Epithelial cell of proximal tubule (primary cell): ENCODE results near the gene EVA1A. TPM values are rescaled to one million over a fixed set of nuclear protein-coding genes. Genes with fewer than 3 reads are reported as not detected.

Experiments used
- DNase-seq: peaks from one replicate; pipeline ENCODE4 v3.0.0-alpha.2; 2011; ENCODE audit warnings: low read depth
- H3K4me3 ChIP-seq: 2 replicates; pipeline ENCODE4 v1.5.1; 2011; ENCODE audit warnings: low read depth, mild to moderate bottlenecking, low read length
- total RNA-seq: library from RNA; depleted of rRNA; stranded (reverse); fragments of >200 nt; gene quantifications from 2 replicates; pipeline ENCODE4 v1.2.3, GENCODE V29; 2015
- TF ChIP-seq, protein P1 (sequence below): conservative IDR thresholded peaks from 2 replicates; pipeline ENCODE4 v1.5.1; 2012; ENCODE audit warnings: low read depth, mild to moderate bottlenecking, low read length

The EVA1A gene
- total RNA-seq, 1 donor from 2014 or later, result 67.0 TPM

DNA sequence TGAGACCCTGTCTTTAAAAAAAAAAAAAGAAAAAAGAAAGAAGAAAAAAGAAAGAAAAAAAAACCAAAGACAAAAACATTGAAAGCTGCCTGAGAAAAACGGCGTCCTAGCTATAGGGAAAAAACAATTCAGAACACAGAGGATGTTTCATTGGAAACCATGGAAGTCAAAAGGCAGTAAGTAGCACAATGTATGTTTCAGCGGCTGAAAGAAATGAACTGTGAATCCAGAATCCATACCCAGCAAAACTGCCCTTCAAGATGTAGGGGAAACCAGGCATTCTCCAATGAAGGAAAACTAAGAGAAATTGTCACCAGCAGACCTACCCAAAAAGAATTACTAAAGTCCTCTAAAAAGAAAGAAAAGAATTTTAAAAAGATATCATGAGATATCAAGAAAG, 27.6 kb downstream of the EVA1A start:
- DNase-seq, result no peak
- TF ChIP-seq, protein P1, sequence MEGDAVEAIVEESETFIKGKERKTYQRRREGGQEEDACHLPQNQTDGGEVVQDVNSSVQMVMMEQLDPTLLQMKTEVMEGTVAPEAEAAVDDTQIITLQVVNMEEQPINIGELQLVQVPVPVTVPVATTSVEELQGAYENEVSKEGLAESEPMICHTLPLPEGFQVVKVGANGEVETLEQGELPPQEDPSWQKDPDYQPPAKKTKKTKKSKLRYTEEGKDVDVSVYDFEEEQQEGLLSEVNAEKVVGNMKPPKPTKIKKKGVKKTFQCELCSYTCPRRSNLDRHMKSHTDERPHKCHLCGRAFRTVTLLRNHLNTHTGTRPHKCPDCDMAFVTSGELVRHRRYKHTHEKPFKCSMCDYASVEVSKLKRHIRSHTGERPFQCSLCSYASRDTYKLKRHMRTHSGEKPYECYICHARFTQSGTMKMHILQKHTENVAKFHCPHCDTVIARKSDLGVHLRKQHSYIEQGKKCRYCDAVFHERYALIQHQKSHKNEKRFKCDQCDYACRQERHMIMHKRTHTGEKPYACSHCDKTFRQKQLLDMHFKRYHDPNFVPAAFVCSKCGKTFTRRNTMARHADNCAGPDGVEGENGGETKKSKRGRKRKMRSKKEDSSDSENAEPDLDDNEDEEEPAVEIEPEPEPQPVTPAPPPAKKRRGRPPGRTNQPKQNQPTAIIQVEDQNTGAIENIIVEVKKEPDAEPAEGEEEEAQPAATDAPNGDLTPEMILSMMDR, result no peak
- no peak overlapping the region for H3K4me3 ChIP-seq

DNA sequence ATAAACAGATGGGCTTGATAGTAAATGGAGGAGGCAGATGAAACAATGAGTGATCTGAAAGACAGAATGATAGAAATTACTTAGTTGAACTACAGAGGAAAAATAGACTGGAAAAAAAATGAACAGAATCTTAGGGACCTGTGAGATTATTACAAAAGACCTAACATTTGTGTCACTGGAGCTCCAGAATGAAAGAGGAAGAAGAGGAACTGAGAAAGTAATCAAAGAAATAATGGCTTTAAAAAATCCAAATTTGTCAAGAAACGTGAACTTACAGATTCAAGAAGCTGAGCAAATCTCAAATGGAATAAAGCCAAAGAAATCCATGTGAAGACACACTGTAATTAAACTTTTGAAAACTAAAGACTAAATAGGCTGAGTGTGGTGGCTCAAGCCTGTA, 28.3 kb downstream of the EVA1A start:
- no peak for DNase-seq
- TF ChIP-seq, protein P1, result no peak
- no peak overlapping the region for H3K4me3 ChIP-seq

DNA sequence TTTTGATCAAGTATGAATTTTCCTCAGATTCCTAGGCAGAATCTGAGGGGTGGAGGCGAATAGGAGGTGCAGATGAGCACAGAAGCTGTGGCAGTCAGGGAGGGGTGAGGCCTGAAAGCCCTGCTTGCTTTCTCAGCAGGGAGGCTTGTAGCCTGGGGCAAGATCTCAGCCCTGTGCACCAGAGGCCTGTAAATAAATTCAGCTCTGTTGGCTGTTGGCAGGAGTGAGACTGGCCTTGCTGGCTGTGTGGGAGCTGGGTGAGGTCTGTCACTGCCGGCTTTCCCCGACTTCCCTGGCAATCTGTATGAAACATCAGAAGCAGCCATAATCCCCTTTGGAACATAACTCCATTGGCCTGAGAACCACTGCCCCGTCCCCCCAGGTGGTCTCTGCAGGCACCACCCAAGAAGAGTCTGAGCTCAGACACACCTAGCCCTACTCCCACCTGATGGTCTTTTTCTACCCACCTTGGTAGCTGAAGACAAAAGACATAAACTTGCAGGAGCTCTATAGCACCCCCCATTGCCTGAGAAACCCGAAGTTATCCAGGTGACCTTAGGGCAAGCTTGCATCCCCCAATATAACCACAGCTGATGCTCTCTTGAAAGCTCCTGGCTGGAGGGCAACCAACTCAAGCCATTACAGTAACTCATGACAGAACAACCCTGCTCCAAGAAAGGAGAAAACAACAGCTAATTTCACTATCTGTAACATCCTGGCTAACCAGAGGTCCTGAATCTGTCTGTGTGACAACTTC, 32.3 kb downstream of the EVA1A start:
- no peak for DNase-seq
- TF ChIP-seq, protein P1, result no peak
- H3K4me3 ChIP-seq, result no peak overlapping the region

DNA sequence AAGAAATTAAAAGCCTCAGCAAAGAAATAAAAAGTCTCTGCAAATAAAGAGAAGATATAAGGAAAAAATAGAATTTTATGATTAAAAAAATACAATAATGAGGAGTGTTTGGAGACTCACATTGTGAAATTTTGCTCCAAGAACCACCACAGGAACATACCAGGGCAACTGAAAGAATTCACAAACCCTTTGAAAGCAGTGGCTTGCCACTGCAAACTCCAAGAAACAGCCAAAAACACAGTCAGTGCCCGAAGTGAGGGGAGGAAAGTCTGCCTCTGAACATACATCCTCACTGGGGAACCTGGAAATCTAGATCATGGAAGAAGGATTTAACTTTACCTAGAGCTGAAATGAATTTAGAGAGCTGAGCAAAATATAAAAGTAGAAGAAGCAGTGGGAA, 33.1 kb downstream of the EVA1A start:
- no peak for DNase-seq
- no peak overlapping the region for H3K4me3 ChIP-seq
- TF ChIP-seq, protein P1, result no peak

DNA sequence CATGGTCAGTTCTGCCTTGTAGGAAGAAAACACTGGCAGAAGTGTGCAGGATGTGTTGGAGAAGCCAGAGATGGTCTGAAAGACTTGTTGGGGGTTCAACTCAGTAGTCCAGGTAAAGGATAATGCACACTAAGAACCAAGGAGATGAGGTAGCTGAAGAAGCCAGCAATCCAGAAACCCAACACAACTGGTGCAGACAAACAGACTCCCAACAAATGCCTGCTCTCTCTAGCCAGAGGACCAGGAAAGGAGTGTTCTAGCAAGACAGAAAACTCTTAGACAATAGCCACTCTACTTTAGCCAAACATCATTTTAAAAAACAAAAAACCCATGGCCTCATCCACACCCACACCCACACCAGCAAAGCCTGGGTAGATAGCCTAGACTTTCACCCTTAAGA, 33.9 kb downstream of the EVA1A start:
- TF ChIP-seq, protein P1, result no peak
- no peak for DNase-seq
- H3K4me3 ChIP-seq, result no peak overlapping the region

DNA sequence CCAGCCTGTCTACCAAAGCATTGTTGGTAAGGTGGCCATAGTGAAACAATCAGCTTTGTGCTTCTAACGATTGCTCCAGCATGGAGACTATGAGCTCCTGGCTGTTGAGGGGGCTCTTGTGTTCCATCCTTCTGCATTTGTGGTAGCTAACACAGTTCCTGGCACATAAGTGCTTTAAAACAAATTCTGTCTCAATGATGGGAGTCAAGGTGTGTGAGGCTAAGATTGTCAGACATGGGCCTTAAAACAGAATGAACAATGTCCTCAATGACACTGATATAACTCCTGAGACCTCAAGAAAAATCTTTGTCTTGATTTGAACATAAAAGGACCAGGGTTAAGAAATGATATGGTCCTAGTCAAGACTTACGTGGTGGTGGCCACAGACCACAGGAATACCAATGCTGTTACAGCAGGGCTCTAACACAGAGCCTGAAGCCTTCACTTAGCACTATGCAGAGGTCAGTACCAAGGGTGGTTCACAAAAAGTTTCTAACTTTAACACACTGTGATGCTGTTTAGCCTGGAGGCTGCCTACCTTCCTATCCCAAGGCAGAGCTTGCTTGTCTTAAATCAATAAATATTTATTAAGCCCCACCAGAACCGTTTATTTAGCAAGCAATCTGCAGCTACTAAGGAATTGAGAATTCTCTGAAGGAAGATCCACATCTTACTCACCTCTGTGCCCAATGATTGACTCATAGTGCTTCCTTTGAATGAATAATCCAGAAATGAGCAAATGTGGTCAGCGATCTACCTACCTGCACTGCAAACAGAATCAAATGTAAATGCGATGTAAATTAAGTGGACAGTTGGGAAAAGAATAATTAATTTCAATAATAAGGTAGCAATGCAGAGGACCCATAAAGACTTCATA, 35.1 kb downstream of the EVA1A start:
- H3K4me3 ChIP-seq, result no peak overlapping the region

More for the DNA sequence above, 35.1 kb downstream of the EVA1A start:
- TF ChIP-seq, protein P1, result no peak
- DNase-seq, result peak; percentile 40
